Mononuclear cell (primary cell): ENCODE results near the gene VWA3B. TPM values are rescaled to one million over a fixed set of nuclear protein-coding genes. Genes with fewer than 3 reads are reported as not detected.

Source experiments
- H3K27me3 ChIP-seq: 2 replicates; pipeline ENCODE4 v1.6.0; 2011; ENCODE audit warnings: low read length, control low read depth; ENCODE audit not compliant: insufficient read depth
- H3K4me1 ChIP-seq: 2 replicates; pipeline ENCODE4 v1.5.1; 2011; ENCODE audit warnings: mild to moderate bottlenecking, low read length, control low read depth; ENCODE audit not compliant: insufficient read depth
- H3K4me3 ChIP-seq: 2 replicates; pipeline ENCODE4 v1.5.1; 2011; ENCODE audit warnings: mild to moderate bottlenecking, low read length, moderate library complexity
- H3K9me3 ChIP-seq: 2 replicates; pipeline ENCODE4 v1.5.1; 2011; ENCODE audit warnings: low read depth, mild to moderate bottlenecking, control low read depth, low read length
- total RNA-seq: library from RNA; depleted of rRNA; stranded (reverse); fragments of >200 nt; gene quantifications from one replicate; pipeline ENCODE4 v1.2.3, GENCODE V29; 2012

Gene VWA3B
- total RNA-seq, 1 donor = not detected

- H3K4me3 ChIP-seq = no peak overlapping the region
- no peaks in the 10 kb centered on the region for H3K27me3 ChIP-seq
- H3K9me3 ChIP-seq = no peaks in the 10 kb centered on the region
- H3K4me1 ChIP-seq = peaks cover 4% of the 10 kb centered on the region
Measured at GRCh38 chr2:98167916-98168315, 80.9 kb downstream of the VWA3B start.

- H3K4me3 ChIP-seq = no peak overlapping the region
- peaks cover 5% of the 10 kb centered on the region for H3K27me3 ChIP-seq
- no peaks in the 10 kb centered on the region for H3K9me3 ChIP-seq
- peaks cover 4% of the 10 kb centered on the region for H3K4me1 ChIP-seq
Measured at GRCh38 chr2:98170076-98170475, 83.1 kb downstream of the VWA3B start.

- Histone ChIP-seq H3K4me1 (peaks cover 4% of the 10 kb centered on the region), H3K4me3 (no peak overlapping the region), H3K27me3 (peaks cover 11% of the 10 kb centered on the region), H3K9me3 (no peaks in the 10 kb centered on the region)
Measured at GRCh38 chr2:98172150-98172765, 85.3 kb downstream of the VWA3B start.

- no peaks in the 10 kb centered on the region for H3K9me3 ChIP-seq
- H3K27me3 ChIP-seq = peaks cover 11% of the 10 kb centered on the region
- H3K4me3 ChIP-seq = no peak overlapping the region
- peaks cover 4% of the 10 kb centered on the region for H3K4me1 ChIP-seq
Measured at GRCh38 chr2:98172951-98173350, 86.0 kb downstream of the VWA3B start.

- Histone ChIP-seq H3K4me1 (peaks cover 4% of the 10 kb centered on the region), H3K4me3 (no peak overlapping the region), H3K27me3 (peaks cover 11% of the 10 kb centered on the region), H3K9me3 (no peaks in the 10 kb centered on the region)
Measured at GRCh38 chr2:98175811-98176210, 88.8 kb downstream of the VWA3B start.

- Histone ChIP-seq H3K4me3 (no peak overlapping the region), H3K9me3 (no peaks in the 10 kb centered on the region), H3K4me1 (peaks cover 4% of the 10 kb centered on the region), H3K27me3 (peaks cover 11% of the 10 kb centered on the region)
Measured at GRCh38 chr2:98177286-98177685, 90.3 kb downstream of the VWA3B start.

- H3K27me3 ChIP-seq = peaks cover 11% of the 10 kb centered on the region
- no peaks in the 10 kb centered on the region for H3K9me3 ChIP-seq
- H3K4me3 ChIP-seq = no peak overlapping the region
- no peaks in the 10 kb centered on the region for H3K4me1 ChIP-seq
Measured at GRCh38 chr2:98177986-98178385, 91.0 kb downstream of the VWA3B start.

- H3K4me3 ChIP-seq = no peak overlapping the region
- H3K4me1 ChIP-seq = no peaks in the 10 kb centered on the region
- H3K27me3 ChIP-seq = peaks cover 7% of the 10 kb centered on the region
Measured at GRCh38 chr2:98180456-98180855, 93.5 kb downstream of the VWA3B start.

GRCh38 chr2:98181346-98181745 lies 94.4 kb downstream of the VWA3B start:
- no peaks in the 10 kb centered on the region for H3K4me1 ChIP-seq
- peaks cover 7% of the 10 kb centered on the region for H3K27me3 ChIP-seq
- no peaks in the 10 kb centered on the region for H3K9me3 ChIP-seq
- H3K4me3 ChIP-seq = no peak overlapping the region

More at GRCh38 chr2:98180456-98180855, 93.5 kb downstream of the VWA3B start:
- H3K9me3 ChIP-seq = no peaks in the 10 kb centered on the region

GRCh38 chr2:98185801-98186200 lies 98.8 kb downstream of the VWA3B start:
- no peak overlapping the region for H3K4me3 ChIP-seq
- H3K27me3 ChIP-seq = peaks cover 2% of the 10 kb centered on the region
- no peaks in the 10 kb centered on the region for H3K9me3 ChIP-seq
- no peaks in the 10 kb centered on the region for H3K4me1 ChIP-seq

- Histone ChIP-seq H3K4me3 (no peak overlapping the region), H3K27me3 (peaks cover 8% of the 10 kb centered on the region), H3K9me3 (no peaks in the 10 kb centered on the region), H3K4me1 (no peaks in the 10 kb centered on the region)
Measured at GRCh38 chr2:98187194-98187593, 100.2 kb downstream of the VWA3B start.

- Histone ChIP-seq H3K27me3 (peaks cover 8% of the 10 kb centered on the region), H3K4me1 (no peaks in the 10 kb centered on the region), H3K9me3 (no peaks in the 10 kb centered on the region), H3K4me3 (no peak overlapping the region)
Measured at GRCh38 chr2:98188351-98189046, 101.5 kb downstream of the VWA3B start.

- Histone ChIP-seq H3K9me3 (no peaks in the 10 kb centered on the region), H3K4me1 (no peaks in the 10 kb centered on the region), H3K4me3 (no peak overlapping the region), H3K27me3 (peaks cover 8% of the 10 kb centered on the region)
Measured at GRCh38 chr2:98191883-98192282, 104.9 kb downstream of the VWA3B start.

GRCh38 chr2:98201576-98201975 lies 114.6 kb downstream of the VWA3B start:
- H3K4me1 ChIP-seq = no peaks in the 10 kb centered on the region
- H3K9me3 ChIP-seq = no peaks in the 10 kb centered on the region
- no peak overlapping the region for H3K4me3 ChIP-seq
- H3K27me3 ChIP-seq = no peaks in the 10 kb centered on the region

GRCh38 chr2:98205889-98206288 lies 118.9 kb downstream of the VWA3B start:
- Histone ChIP-seq H3K4me3 (no peak overlapping the region), H3K4me1 (no peaks in the 10 kb centered on the region), H3K27me3 (no peaks in the 10 kb centered on the region), H3K9me3 (no peaks in the 10 kb centered on the region)
